CD4-positive, alpha-beta T cell treated with Interleukin-6 for 4 hours (primary cell): ENCODE measurements around the gene DTX4.
"Not testable (repeated sequence)": the region's sequence is repeated elsewhere in the genome, so short reads cannot be mapped to it uniquely, and the experiment has no call there.

Source experiments
- DNase-seq: peaks from one replicate; pipeline ENCODE4 v3.0.0-alpha.2; 2020; ENCODE audit warnings: mixed read lengths

DTX4 gene

GRCh38 chr11:59171508-59172322 lies at the start of gene DTX4:
DTX4 (plus strand) TSS chr11:59172132; CDS start chr11:59172596, 464 bp downstream.
- peak; percentile 94 for DNase-seq

- peak; percentile 91 for DNase-seq
Observed at GRCh38 chr11:59135648-59136461, 36.1 kb upstream of the DTX4 start.

- not testable (repeated sequence) for DNase-seq
Observed at GRCh38 chr11:59136551-59136950, 35.4 kb upstream of the DTX4 start.

- DNase-seq, result no peak
Observed at GRCh38 chr11:59137190-59137589, 34.7 kb upstream of the DTX4 start.

- DNase-seq, result no peak
Observed at GRCh38 chr11:59138643-59139042, 33.3 kb upstream of the DTX4 start.

GRCh38 chr11:59141191-59141590 lies 30.7 kb upstream of the DTX4 start:
- DNase-seq, result no peak

- DNase-seq, result no peak
Observed at GRCh38 chr11:59141673-59142460, 30.1 kb upstream of the DTX4 start.

GRCh38 chr11:59142530-59143507 lies 29.1 kb upstream of the DTX4 start, which contains the start of gene FAM111A:
FAM111A (plus strand) TSS chr11:59142856; CDS start chr11:59148873, 6,017 bp downstream.
- peak; percentile 92 for DNase-seq

- no peak for DNase-seq
Observed at GRCh38 chr11:59144096-59144495, 27.8 kb upstream of the DTX4 start.

- DNase-seq, result peak; percentile 78
Observed at GRCh38 chr11:59144579-59145345, 27.2 kb upstream of the DTX4 start.

- no peak for DNase-seq
Observed at GRCh38 chr11:59145534-59145933, 26.4 kb upstream of the DTX4 start.

GRCh38 chr11:59151761-59152160 lies 20.2 kb upstream of the DTX4 start:
- no peak for DNase-seq

- DNase-seq, result no peak
Observed at GRCh38 chr11:59152312-59152951, 19.5 kb upstream of the DTX4 start.

GRCh38 chr11:59154610-59155009 lies 17.3 kb upstream of the DTX4 start:
- DNase-seq, result no peak

- no peak for DNase-seq
Observed at GRCh38 chr11:59157433-59157832, 14.5 kb upstream of the DTX4 start.

- DNase-seq, result peak; percentile 72
Observed at GRCh38 chr11:59158206-59159068, 13.5 kb upstream of the DTX4 start.

GRCh38 chr11:59164028-59164427 lies 7.9 kb upstream of the DTX4 start:
- DNase-seq, result no peak

GRCh38 chr11:59172345-59173079 lies 580 bp downstream of the DTX4 start:
- peak; percentile 36 for DNase-seq
